ENCODE data around the gene AKAP10.

DNA sequence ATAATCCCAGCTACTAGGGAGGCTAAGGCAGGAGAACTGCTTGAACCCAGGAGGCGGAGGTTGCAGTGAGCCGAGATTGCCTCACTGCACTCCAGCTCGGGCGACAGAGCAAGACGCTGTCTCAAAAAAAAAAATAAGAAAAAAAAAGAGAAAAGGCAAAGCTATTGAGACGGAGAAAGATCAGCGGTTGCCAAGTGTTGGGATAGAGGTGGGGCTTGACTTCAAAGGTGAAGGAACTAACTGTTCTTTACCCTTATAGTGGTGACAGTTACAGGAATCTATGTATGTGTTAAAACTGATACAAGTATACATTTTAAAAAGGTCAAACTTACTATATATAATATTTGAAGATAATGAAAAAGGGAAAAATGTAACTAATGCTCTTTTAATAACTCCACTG lies 22.5 kb downstream of the AKAP10 start:
- TF ChIP-seq CTCF (conservative IDR thresholded peaks at IDR 0.05; ENCODE audit: low read depth, low read length): no peak
- TF ChIP-seq CEBPB (IDR thresholded peaks at IDR 0.05; ENCODE audit: low read depth, low read length): no peak
- TF ChIP-seq MAFK (IDR thresholded peaks at IDR 0.05; ENCODE audit: low read depth, low read length): no peak
- TF ChIP-seq POLR2A (IDR thresholded peaks at IDR 0.05; ENCODE audit: low read depth, low read length): no peak
- no peak for TF ChIP-seq NFE2L2 (IDR thresholded peaks at IDR 0.05; ENCODE audit: low read depth, low read length)
